ENCODE results near the gene ZNF560. TPM values are rescaled to one million over a fixed set of nuclear protein-coding genes. Genes with fewer than 3 reads are reported as not detected.

ZNF560 gene
- total RNA-seq, 1 donor from 2014 or later = not detected

DNA sequence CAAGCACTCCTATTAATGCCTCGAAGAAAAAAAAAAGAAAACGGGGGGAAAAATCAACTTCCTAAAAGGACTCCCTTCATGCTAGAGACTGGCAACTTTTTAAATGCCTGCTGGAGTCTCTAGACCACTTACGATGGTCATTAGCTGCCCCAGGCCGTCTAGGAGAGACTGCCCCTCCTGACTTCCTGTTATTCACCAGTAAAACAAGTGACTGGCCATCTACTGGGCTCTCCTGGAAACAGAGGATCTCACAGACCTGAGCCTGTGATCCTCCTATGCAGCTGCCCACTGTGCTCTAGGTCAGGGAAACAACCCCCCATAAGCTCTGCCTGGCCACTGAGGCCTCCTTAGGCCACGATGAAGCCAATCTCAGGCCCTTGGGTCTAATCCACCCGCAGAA lies 70.5 kb downstream of the ZNF560 start:
- Mint-ChIP-seq H3K27ac (no peak overlapping the region), H3K27me3 (ENCODE audit: low read depth) (no peaks in the 10 kb centered on the region), H3K4me1 (ENCODE audit: low read depth) (peaks cover 2% of the 10 kb centered on the region), H3K36me3 (ENCODE audit: low read depth) (peaks cover 96% of the 10 kb centered on the region), H3K9me3 (peaks cover 57% of the 10 kb centered on the region), H3K4me3 (ENCODE audit: low read depth) (no peak overlapping the region)
- no peak for DNase-seq (ENCODE audit: low spot score)
- intact Hi-C loops (cut with micrococcal nuclease) = no loop called here

Other genes starting within 250 kb of the ZNF560 start
- not detected in 2 replicates for gene OR7E24, start 247.7 kb downstream of the ZNF560 start, total RNA-seq
- gene ZNF699, start 188.8 kb downstream of the ZNF560 start, total RNA-seq = 4.4 and 5.2 TPM in 2 replicates
- gene ZNF559, start 174.4 kb downstream of the ZNF560 start, total RNA-seq = 8.2 and 8.4 TPM in 2 replicates
- 0.46 and 0.48 TPM in 2 replicates for gene ZNF177, start 135.6 kb downstream of the ZNF560 start, total RNA-seq
- gene ZNF266, start 63.0 kb downstream of the ZNF560 start, total RNA-seq = 26.5 and 27.3 TPM in 2 replicates
- gene ZNF426, start 40.0 kb upstream of the ZNF560 start, total RNA-seq = 10.4 and 10.5 TPM in 2 replicates
- 57.2 and 62.2 TPM in 2 replicates for gene ZNF121, start 85.9 kb upstream of the ZNF560 start, total RNA-seq
- 27.1 and 28.3 TPM in 2 replicates for gene ZNF561, start 122.6 kb upstream of the ZNF560 start, total RNA-seq
- 17.3 and 18.2 TPM in 2 replicates for gene ZNF562, start 176.5 kb upstream of the ZNF560 start, total RNA-seq

All from activated T-helper 2 cell treated with anti-CD3 and anti-CD28 coated beads, Interferon-gamma antibody, Interleukin-2, Interleukin-4, amounts not matched to agents 10 μg/mL and 5 μg/mL and 100 μg/mL, durations not matched to agents 14 hours and 24 hours and 36 hours (primary cell).